Spleen (tissue), 7 donors: Measurements from ENCODE around the gene TMEM69.

Source experiments
- POLR2A ChIP-seq, 3 donors: fragments of 450-650 bp; IDR thresholded peaks; one replicate each; pipeline ENCODE4 v1.5.1; 2017; ENCODE audit warnings: antibody characterized with exemption in 3 of 3, mild to moderate bottlenecking in 1 of 3
- POLR2AphosphoS5 ChIP-seq, 3 donors: sonication (generic); formaldehyde crosslinking; IDR thresholded peaks; one replicate each; pipeline ENCODE4 v1.5.1; 2017; ENCODE audit warnings: antibody characterized with exemption in 3 of 3
- TF ChIP-seq, protein P1 (sequence below), 11 experiments: fragments of 200-600 bp in 7 of 11; fragments of 450-650 bp in 4 of 11; sonication (generic) in 4 of 11; IDR thresholded peaks in 8 of 11; conservative IDR thresholded peaks in 3 of 11; 1 replicate in 7 of 11; 2 replicates in 4 of 11; pipeline versions ENCODE4 v1.4.0 to v1.8.0; 2016 to 2021; ENCODE audit warnings: antibody characterized with exemption in 11 of 11, inconsistent platforms in 4 of 11, mild to moderate bottlenecking in 1 of 11
- donor health status: DM: no; HTN: no; CAD: no; lungs with moderate emphysema.
- donor health status: DM: no; HTN: no; CAD: no.
- donor health status: DM: no; HTN: no; CAD: no.

DNA sequence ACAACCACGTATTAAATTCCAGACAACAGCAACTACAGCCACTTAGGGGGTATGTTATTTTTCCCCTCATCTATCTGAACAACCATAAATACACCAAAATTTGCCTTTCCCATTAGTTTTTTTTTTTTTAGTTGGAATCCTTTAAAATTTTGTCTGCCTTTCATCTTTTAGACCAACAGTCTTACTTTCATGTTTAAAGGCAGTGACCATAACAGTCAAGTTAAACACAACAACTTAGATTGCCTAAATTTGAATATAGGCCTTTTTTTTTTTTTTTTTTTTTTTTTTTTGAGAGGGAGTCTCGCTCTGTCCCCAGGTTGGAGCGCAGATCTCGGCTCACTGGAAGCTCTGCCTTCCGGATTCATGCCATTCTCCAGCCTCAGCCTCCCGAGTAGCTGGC lies 5.0 kb upstream of the TMEM69 start:
- TF ChIP-seq POLR2A (IDR thresholded peaks at IDR 0.05) (no peak), POLR2AphosphoS5 (IDR thresholded peaks at IDR 0.05) (no peak)
- TF ChIP-seq, protein P1, sequence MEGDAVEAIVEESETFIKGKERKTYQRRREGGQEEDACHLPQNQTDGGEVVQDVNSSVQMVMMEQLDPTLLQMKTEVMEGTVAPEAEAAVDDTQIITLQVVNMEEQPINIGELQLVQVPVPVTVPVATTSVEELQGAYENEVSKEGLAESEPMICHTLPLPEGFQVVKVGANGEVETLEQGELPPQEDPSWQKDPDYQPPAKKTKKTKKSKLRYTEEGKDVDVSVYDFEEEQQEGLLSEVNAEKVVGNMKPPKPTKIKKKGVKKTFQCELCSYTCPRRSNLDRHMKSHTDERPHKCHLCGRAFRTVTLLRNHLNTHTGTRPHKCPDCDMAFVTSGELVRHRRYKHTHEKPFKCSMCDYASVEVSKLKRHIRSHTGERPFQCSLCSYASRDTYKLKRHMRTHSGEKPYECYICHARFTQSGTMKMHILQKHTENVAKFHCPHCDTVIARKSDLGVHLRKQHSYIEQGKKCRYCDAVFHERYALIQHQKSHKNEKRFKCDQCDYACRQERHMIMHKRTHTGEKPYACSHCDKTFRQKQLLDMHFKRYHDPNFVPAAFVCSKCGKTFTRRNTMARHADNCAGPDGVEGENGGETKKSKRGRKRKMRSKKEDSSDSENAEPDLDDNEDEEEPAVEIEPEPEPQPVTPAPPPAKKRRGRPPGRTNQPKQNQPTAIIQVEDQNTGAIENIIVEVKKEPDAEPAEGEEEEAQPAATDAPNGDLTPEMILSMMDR (IDR thresholded peaks at IDR 0.05 in 8 of 11, conservative IDR thresholded peaks at IDR 0.05 in 3 of 11) = no peak
